ENCODE results near the gene PCDH11X. TPM values are rescaled to one million over a fixed set of nuclear protein-coding genes. Genes with fewer than 3 reads are reported as not detected.
"Not testable (repeated sequence)": the region's sequence is repeated elsewhere in the genome, so short reads cannot be mapped to it uniquely, and the experiment has no call there.

Gene PCDH11X, protein sequence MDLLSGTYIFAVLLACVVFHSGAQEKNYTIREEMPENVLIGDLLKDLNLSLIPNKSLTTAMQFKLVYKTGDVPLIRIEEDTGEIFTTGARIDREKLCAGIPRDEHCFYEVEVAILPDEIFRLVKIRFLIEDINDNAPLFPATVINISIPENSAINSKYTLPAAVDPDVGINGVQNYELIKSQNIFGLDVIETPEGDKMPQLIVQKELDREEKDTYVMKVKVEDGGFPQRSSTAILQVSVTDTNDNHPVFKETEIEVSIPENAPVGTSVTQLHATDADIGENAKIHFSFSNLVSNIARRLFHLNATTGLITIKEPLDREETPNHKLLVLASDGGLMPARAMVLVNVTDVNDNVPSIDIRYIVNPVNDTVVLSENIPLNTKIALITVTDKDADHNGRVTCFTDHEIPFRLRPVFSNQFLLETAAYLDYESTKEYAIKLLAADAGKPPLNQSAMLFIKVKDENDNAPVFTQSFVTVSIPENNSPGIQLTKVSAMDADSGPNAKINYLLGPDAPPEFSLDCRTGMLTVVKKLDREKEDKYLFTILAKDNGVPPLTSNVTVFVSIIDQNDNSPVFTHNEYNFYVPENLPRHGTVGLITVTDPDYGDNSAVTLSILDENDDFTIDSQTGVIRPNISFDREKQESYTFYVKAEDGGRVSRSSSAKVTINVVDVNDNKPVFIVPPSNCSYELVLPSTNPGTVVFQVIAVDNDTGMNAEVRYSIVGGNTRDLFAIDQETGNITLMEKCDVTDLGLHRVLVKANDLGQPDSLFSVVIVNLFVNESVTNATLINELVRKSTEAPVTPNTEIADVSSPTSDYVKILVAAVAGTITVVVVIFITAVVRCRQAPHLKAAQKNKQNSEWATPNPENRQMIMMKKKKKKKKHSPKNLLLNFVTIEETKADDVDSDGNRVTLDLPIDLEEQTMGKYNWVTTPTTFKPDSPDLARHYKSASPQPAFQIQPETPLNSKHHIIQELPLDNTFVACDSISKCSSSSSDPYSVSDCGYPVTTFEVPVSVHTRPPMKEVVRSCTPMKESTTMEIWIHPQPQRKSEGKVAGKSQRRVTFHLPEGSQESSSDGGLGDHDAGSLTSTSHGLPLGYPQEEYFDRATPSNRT (N-terminal part only)
- total RNA-seq (ENCODE audit: unreplicated experiment), result 2.2 TPM
- long read RNA-seq, partial matches to known transcripts, result 0 of 1 reads
- long read RNA-seq, other reads (novel, unspliced or antisense), result 1 of 1 reads

DNA sequence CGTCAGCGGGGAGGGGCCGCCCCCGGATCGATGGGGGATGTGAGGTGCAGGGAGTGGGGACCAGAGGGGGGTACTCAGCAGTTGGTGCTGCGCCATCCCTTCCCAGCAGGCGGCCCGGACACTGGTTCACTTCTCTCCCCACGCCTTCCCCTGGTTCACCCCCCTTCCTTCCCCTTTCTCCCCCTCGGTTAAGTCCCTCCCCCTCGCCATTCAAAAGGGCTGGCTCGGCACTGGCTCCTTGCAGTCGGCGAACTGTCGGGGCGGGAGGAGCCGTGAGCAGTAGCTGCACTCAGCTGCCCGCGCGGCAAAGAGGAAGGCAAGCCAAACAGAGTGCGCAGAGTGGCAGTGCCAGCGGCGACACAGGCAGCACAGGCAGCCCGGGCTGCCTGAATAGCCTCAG is at the start of gene PCDH11X:
Gene PCDH11X, plus strand, starts transcription at position 241 of the 400 bp plus-strand sequence. CDS start 56,130 bp downstream, outside the sequence.
- not testable (repeated sequence) for H3K27me3 Mint-ChIP-seq (ENCODE audit: unreplicated experiment); H3K36me3 Mint-ChIP-seq (ENCODE audit: unreplicated experiment); H3K27ac Mint-ChIP-seq (ENCODE audit: unreplicated experiment); H3K4me1 Mint-ChIP-seq (ENCODE audit: low read depth, unreplicated experiment); H3K9me3 Mint-ChIP-seq (ENCODE audit: unreplicated experiment)
- peak; percentile 52 for DNase-seq
- H3K4me3 Mint-ChIP-seq (ENCODE audit: unreplicated experiment), result peak within 1 kb of the TSS; percentile 78

- not testable (repeated sequence) for H3K36me3 Mint-ChIP-seq (ENCODE audit: unreplicated experiment); DNase-seq; H3K9me3 Mint-ChIP-seq (ENCODE audit: unreplicated experiment); H3K27ac Mint-ChIP-seq (ENCODE audit: unreplicated experiment); H3K4me1 Mint-ChIP-seq (ENCODE audit: low read depth, unreplicated experiment); H3K27me3 Mint-ChIP-seq (ENCODE audit: unreplicated experiment); H3K4me3 Mint-ChIP-seq (ENCODE audit: unreplicated experiment)
These were observed 31.7 kb upstream of the PCDH11X start for GRCh38 chrX:91747446-91747845.

- DNase-seq; H3K27me3 Mint-ChIP-seq (ENCODE audit: unreplicated experiment): not testable (repeated sequence)
These were observed 26.2 kb upstream of the PCDH11X start for GRCh38 chrX:91753022-91753421.

GRCh38 chrX:91770619-91771488 is 8.3 kb upstream of the PCDH11X start:
- DNase-seq; H3K27me3 Mint-ChIP-seq (ENCODE audit: unreplicated experiment); H3K4me3 Mint-ChIP-seq (ENCODE audit: unreplicated experiment); H3K4me1 Mint-ChIP-seq (ENCODE audit: low read depth, unreplicated experiment); H3K36me3 Mint-ChIP-seq (ENCODE audit: unreplicated experiment); H3K9me3 Mint-ChIP-seq (ENCODE audit: unreplicated experiment); H3K27ac Mint-ChIP-seq (ENCODE audit: unreplicated experiment): not testable (repeated sequence)
- TF ChIP-seq, protein P1, sequence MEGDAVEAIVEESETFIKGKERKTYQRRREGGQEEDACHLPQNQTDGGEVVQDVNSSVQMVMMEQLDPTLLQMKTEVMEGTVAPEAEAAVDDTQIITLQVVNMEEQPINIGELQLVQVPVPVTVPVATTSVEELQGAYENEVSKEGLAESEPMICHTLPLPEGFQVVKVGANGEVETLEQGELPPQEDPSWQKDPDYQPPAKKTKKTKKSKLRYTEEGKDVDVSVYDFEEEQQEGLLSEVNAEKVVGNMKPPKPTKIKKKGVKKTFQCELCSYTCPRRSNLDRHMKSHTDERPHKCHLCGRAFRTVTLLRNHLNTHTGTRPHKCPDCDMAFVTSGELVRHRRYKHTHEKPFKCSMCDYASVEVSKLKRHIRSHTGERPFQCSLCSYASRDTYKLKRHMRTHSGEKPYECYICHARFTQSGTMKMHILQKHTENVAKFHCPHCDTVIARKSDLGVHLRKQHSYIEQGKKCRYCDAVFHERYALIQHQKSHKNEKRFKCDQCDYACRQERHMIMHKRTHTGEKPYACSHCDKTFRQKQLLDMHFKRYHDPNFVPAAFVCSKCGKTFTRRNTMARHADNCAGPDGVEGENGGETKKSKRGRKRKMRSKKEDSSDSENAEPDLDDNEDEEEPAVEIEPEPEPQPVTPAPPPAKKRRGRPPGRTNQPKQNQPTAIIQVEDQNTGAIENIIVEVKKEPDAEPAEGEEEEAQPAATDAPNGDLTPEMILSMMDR (IDR thresholded peaks at IDR 0.05; ENCODE audit: partially characterized antibody, unreplicated experiment), result peak; percentile 22

More at GRCh38 chrX:91753022-91753421, 26.2 kb upstream of the PCDH11X start:
- H3K4me1 Mint-ChIP-seq (ENCODE audit: low read depth, unreplicated experiment); H3K9me3 Mint-ChIP-seq (ENCODE audit: unreplicated experiment); H3K27ac Mint-ChIP-seq (ENCODE audit: unreplicated experiment); H3K36me3 Mint-ChIP-seq (ENCODE audit: unreplicated experiment); H3K4me3 Mint-ChIP-seq (ENCODE audit: unreplicated experiment): not testable (repeated sequence)

GRCh38 chrX:91773943-91774342 is 5.2 kb upstream of the PCDH11X start:
- H3K4me3 Mint-ChIP-seq (ENCODE audit: unreplicated experiment); H3K9me3 Mint-ChIP-seq (ENCODE audit: unreplicated experiment); H3K27me3 Mint-ChIP-seq (ENCODE audit: unreplicated experiment); H3K4me1 Mint-ChIP-seq (ENCODE audit: low read depth, unreplicated experiment); DNase-seq; H3K27ac Mint-ChIP-seq (ENCODE audit: unreplicated experiment); H3K36me3 Mint-ChIP-seq (ENCODE audit: unreplicated experiment): not testable (repeated sequence)

- H3K27ac Mint-ChIP-seq (ENCODE audit: unreplicated experiment); H3K4me1 Mint-ChIP-seq (ENCODE audit: low read depth, unreplicated experiment); DNase-seq; H3K36me3 Mint-ChIP-seq (ENCODE audit: unreplicated experiment); H3K27me3 Mint-ChIP-seq (ENCODE audit: unreplicated experiment); H3K9me3 Mint-ChIP-seq (ENCODE audit: unreplicated experiment): not testable (repeated sequence)
- peak overlapping the region; percentile 78 for H3K4me3 Mint-ChIP-seq (ENCODE audit: unreplicated experiment)
These were observed 833 bp downstream of the PCDH11X start for GRCh38 chrX:91780008-91780407.

GRCh38 chrX:91780698-91781097 is 1.5 kb downstream of the PCDH11X start:
- not testable (repeated sequence) for DNase-seq; H3K4me1 Mint-ChIP-seq (ENCODE audit: low read depth, unreplicated experiment); H3K27ac Mint-ChIP-seq (ENCODE audit: unreplicated experiment); H3K27me3 Mint-ChIP-seq (ENCODE audit: unreplicated experiment); H3K9me3 Mint-ChIP-seq (ENCODE audit: unreplicated experiment); H3K36me3 Mint-ChIP-seq (ENCODE audit: unreplicated experiment)
- H3K4me3 Mint-ChIP-seq (ENCODE audit: unreplicated experiment), result peak overlapping the region; percentile 85

DNA sequence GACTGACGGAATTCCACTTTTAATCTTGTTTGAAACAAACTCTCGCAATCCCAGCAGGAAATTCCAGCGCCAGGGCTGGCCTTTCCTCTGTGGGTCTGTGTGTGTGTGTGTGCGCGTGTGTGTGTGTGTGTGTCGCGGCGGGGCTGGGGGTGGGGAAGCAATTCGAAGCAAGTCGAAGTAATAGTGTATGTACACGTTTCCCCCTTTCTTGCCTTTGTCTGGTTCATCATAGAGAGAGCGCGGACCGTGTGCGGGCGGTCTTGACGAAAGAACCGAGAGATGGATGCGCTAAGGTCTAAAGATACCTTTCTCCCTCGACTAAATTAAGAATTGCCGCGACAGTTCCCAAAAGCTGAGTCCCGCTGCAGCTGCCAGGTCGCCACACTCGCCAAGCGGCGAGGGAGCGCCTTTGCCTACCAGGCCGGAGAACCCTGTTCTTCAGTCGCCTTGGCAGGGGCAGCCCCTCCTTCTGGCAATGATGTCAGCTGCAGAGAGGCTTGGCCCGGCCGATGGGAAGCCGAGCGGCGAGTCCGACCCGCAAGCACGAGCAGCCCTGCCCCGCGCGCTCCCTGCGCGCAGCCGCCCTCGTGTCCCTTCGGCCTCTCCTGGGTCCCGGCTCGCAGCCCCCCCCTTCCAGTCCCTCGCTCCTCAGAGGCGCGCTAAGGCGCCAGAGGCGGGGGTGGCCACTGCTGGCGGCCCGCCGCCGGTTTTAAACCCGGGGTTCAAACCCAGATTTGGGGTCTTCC is 2.6 kb downstream of the PCDH11X start:
- not testable (repeated sequence) for H3K9me3 Mint-ChIP-seq (ENCODE audit: unreplicated experiment); DNase-seq; H3K36me3 Mint-ChIP-seq (ENCODE audit: unreplicated experiment); H3K4me1 Mint-ChIP-seq (ENCODE audit: low read depth, unreplicated experiment); H3K27me3 Mint-ChIP-seq (ENCODE audit: unreplicated experiment)
- peak overlapping the region; percentile 91 for H3K4me3 Mint-ChIP-seq (ENCODE audit: unreplicated experiment)
- peak overlapping the region; percentile 78 for H3K27ac Mint-ChIP-seq (ENCODE audit: unreplicated experiment)

DNA sequence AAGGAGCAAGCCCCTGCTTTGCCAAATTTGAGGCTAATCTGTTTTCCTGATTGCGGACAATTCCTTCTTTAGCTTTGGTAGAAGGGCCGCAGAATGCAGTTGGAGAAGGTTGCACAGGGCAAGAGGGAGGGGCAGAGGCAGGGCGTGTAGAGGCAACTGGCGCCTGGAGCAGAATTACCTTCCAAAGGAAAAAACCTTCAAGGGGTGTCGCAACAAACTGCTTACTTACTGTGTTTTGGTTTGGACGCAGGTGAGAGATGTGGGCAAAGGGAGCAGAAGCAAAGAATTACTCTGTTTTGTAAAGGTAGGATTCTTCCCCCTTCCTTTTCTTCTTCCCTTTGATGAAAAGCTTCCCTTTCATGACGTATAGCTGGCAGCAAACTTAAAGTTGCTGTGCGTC is 3.6 kb downstream of the PCDH11X start:
- H3K9me3 Mint-ChIP-seq (ENCODE audit: unreplicated experiment); DNase-seq; H3K36me3 Mint-ChIP-seq (ENCODE audit: unreplicated experiment); H3K4me1 Mint-ChIP-seq (ENCODE audit: low read depth, unreplicated experiment); H3K27me3 Mint-ChIP-seq (ENCODE audit: unreplicated experiment); H3K27ac Mint-ChIP-seq (ENCODE audit: unreplicated experiment): not testable (repeated sequence)
- H3K4me3 Mint-ChIP-seq (ENCODE audit: unreplicated experiment), result peak overlapping the region; percentile 20
